GM12865 (cell line): ENCODE measurements around the gene MFSD12.
"Not testable (repeated sequence)": the region's sequence is repeated elsewhere in the genome, so short reads cannot be mapped to it uniquely, and the experiment has no call there.

Experiments used
- DNase-seq: peaks from one replicate; pipeline ENCODE4 v3.0.0; 2010; ENCODE audit warnings: low read depth
- H3K4me3 ChIP-seq: 2 replicates; pipeline ENCODE4 v1.5.1; 2011; ENCODE audit warnings: mild to moderate bottlenecking, low read depth, low read length, control low read depth
- CTCF ChIP-seq: IDR thresholded peaks from 2 replicates; pipeline ENCODE4 v1.5.1; 2011; ENCODE audit warnings: low read length, control low read depth, low read depth, inconsistent platforms; ENCODE audit not compliant: insufficient read depth; ENCODE audit errors: missing control alignments

MFSD12 gene

DNA sequence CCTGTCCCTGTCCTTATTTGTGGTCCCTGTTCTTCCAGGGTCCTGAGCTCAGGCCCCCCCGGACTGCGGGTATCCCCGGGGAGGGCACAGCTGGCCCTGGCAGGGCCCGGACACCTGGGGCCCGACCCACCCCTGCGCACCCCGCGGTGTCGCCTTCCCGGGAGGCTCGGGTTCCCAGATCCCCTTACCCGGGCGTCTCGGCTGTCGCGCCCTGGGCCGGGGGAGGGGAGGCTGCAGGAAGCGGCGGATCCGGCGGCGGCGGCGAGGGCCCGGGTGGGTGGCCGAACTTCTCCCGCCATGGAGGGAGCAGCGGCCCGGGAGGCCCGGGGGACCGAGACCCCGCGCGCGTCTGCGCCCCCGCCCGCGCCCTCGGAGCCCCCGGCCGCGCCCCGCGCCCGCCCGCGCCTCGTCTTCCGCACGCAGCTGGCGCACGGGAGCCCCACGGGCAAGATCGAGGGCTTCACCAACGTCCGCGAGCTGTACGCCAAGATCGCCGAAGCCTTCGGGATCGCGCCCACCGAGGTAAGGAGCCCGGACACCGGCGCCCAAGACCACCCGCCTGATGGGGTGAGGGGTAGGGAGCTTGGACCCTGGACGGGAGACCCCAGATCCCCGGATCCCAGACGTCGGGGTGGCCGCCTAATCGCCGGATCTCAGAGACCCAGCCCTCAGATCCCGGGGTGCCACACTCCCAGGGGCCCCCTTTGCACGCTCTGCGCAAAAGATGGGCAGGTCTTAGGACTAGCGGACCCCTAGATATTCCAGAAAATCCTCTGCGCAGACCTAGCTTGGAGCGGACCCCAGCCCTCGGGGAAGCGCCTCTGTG is 28.1 kb upstream of the MFSD12 start, which contains the start of gene GIPC3:
TSS of gene GIPC3 (plus strand) at position 178 of the 826 bp plus-strand sequence. CDS start at position 298, 120 bp downstream.
- DNase-seq = no peak
- H3K4me3 ChIP-seq = no peak within 1 kb of the TSS
- no peak for TF ChIP-seq CTCF

DNA sequence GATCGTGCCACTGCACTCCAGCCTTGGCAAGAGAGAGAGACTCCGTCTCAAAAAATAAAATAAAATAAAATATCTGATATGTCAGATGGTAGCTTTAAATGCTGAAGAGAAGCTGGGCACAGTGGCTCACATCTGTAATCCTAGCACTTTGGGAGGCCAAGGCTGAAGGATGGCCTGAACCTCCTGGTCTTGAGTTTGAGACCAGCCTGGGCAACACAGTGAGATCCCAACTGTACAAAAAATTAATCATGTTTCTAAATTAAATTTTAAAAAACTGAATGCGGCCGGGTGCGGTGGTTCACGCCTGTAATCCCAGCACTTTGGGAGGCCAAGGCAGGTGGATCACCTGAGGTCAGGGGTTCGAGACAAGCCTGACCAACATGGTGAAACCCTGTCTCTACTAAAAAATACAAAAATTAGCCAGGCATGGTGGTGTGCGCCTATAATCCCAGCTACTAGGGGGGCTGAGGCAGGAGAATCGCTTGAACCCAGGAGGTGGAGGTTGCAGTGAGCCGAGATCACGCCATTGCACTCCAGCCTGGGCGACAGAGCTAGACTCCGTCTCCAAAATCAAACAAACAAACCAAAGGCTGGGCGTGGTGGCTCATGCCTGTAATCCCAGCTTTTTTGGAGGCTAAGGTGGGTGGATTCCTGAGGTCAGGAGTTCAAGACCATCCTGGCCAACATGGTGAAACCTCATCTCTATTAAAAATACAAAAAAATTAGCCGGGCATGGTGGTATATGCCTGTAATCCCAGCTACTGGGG is 26.8 kb upstream of the MFSD12 start:
- not testable (repeated sequence) for H3K4me3 ChIP-seq, DNase-seq

DNA sequence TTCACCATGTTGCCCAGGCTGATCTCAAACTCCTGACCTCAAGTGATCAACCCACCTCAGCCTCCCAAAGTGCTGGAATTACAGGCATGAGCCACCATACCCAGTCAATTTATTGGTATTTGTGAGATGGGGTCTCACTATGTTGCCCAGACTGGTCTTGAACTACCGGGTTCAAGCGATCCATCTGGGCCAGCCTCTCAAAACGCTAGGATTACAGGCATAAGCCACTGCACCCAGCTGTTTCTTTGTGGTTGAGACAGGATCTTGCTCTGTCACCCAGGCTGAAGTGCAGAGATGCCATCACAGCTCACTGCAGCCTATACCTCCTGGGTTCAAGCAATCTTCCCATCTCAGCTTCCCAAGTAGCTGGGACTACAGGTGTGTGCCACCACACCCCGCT is 24.4 kb upstream of the MFSD12 start:
- DNase-seq, H3K4me3 ChIP-seq: not testable (repeated sequence)

DNA sequence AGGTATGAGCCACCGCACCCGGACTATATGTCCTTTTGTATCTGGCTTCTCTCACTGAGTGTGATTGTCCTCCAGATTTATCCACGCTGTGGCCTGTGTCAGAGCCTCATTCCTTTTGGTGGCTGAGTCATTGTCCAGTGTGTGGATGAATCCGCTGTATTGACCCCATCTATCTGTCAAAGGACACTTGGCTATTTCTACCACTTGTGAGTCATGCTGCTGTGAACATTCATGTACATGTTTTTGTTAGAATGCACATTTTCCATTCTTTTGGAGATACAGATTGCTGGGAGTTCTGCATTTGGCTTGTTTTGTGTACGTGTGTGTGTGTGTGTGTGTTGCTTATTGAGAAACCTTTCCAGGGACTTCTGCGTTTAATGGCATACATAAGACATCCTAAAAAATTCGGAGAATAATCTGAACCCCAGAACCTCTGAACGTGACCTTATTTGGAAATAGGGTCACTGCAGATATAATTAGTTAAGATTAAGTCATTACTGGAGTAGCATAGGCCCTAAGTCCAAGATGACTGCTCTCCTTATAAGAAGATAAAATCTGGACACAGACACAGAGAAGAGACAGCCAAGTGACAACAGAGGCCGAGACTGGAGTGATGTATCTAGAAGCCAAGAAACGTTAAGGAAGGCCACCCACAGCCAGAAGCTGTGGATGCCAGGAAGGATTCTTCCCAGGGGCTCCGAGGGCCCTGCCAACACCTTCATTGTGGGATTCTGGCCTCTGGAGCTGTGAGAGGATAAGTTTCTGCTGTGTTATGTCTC is 23.0 kb upstream of the MFSD12 start:
- no peak overlapping the region for H3K4me3 ChIP-seq
- TF ChIP-seq CTCF = no peak
- DNase-seq = no peak

DNA sequence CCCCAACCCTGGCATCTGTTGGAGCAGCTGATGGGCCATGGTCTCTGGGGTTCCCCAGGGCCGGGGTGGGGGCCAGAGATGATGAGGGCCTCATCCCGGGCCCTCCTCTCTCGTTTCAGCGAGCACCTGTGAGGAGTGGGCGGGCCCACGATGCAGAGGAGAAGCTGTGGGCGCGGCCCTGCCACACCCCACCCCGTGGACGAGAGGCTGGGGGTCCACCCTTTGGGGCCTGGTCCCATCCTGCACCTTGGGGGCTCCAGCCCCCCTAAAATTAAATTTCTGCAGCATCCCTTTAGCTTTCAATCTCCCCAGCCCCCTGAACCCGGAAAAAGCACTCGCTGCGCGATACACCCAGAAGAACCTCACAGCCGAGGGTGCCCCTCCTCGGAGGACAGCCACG is 21.0 kb upstream of the MFSD12 start:
- no peak for TF ChIP-seq CTCF
- DNase-seq = no peak
- H3K4me3 ChIP-seq = no peak overlapping the region

DNA sequence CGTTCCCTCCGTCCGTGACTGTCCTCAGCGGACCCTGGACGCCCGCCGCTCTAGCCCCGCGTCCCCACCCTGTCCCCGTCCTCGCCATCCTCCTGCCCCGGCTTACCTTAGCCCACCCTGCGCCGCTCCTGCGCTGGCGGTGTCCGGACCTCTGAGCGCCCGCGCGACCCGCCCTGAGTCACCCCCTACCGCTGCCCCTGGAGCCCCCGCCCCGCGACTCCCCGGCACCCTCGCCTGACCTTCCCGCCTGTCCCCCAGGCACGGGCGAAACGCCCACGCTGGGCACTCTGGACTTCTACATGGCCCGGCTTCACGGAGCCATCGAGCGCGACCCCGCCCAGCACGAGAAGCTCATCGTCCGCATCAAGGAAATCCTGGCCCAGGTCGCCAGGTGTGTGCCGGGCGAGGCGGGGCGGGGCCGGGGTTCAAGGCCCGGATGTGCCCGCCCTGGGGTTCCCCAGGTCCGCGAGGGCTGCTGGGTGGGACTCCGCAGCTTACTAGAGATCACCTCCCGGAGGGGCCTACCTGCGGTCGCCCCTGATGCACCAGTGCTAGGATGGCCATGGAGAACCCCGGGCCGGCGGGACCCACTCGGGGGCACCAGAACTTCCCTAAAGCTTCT is 20.4 kb upstream of the MFSD12 start:
- no peak for TF ChIP-seq CTCF
- no peak for DNase-seq
- H3K4me3 ChIP-seq = no peak overlapping the region

DNA sequence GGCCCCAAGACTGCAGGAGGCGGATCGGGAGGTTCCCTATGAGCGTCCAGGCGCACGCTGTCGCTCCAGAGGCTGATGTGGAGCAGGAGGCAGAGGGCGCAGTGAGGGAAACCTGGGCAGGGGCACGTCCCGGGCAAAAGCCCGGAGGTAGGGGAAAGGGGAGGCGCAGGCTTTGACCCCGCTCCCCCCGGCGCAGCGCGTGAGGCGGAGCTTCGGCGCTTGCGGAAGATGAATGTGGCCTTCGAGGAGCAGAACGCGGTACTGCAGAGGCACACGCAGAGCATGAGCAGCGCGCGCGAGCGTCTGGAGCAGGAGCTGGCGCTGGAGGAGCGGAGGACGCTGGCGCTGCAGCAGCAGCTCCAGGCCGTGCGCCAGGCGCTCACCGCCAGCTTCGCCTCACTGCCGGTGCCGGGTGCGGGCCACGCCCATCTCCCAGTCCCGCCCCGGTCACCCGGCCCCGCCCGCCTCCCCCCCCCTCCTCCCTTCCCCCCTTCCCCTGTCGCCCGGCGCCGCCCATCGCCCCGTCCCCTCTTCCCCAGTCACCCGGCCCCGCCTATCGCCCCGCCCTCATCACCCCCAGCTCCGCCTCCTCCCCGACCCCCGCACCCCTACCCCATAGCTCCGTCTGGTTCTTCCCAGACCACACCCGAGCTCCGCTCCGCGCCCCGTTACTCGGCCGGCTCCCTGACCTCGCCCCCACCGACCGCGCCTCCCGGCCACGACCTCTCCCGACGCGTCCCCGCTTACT is 19.5 kb upstream of the MFSD12 start:
- no peak for DNase-seq
- no peak for TF ChIP-seq CTCF
- H3K4me3 ChIP-seq = no peak overlapping the region
